Small intestine (tissue), 7 donors: ENCODE data around the gene TMEM43. TPM values are rescaled to one million over a fixed set of nuclear protein-coding genes. Genes with fewer than 3 reads are reported as not detected.

ENCODE experiments used
- DNase-seq, 2 donors: peaks; one replicate each; pipeline versions ENCODE4 v3.0.0 to v3.0.0-alpha.2; 2013
- FAIRE-seq: peaks from 2 replicates; lab custom pipeline; 2012; peaks lifted over from hg19 to GRCh38; lab: Jason Lieb, UNC
- H3K27ac ChIP-seq, 3 donors: one replicate each; pipeline ENCODE4 v1.5.1; 2013; ENCODE audit warnings: low read length in 2 of 3, mild to moderate bottlenecking in 2 of 3, control low read depth in 1 of 3, inconsistent platforms in 1 of 3, low read depth in 1 of 3, moderate library complexity in 1 of 3
- H3K27me3 ChIP-seq, 3 donors: one replicate each; pipeline ENCODE4 v1.6.1; 2013; ENCODE audit warnings: low read length in 3 of 3, inconsistent platforms in 1 of 3; ENCODE audit not compliant: control insufficient read depth in 3 of 3, insufficient read depth in 3 of 3
- H3K36me3 ChIP-seq, 3 donors: one replicate each; pipeline ENCODE4 v1.6.1; 2013; ENCODE audit warnings: low read length in 3 of 3, inconsistent platforms in 1 of 3, low read depth in 1 of 3, mild to moderate bottlenecking in 1 of 3, moderate library complexity in 1 of 3; ENCODE audit not compliant: control insufficient read depth in 3 of 3, insufficient read depth in 2 of 3
- H3K4me1 ChIP-seq, 3 donors: one replicate each; pipeline ENCODE4 v1.6.1; 2013; ENCODE audit warnings: low read length in 2 of 3, inconsistent platforms in 1 of 3, low read depth in 1 of 3, mild to moderate bottlenecking in 1 of 3, moderate library complexity in 1 of 3; ENCODE audit not compliant: control insufficient read depth in 3 of 3, insufficient read depth in 2 of 3
- H3K4me3 ChIP-seq, 3 donors: one replicate each; pipeline ENCODE4 v1.5.1; 2013; ENCODE audit warnings: low read length in 3 of 3, control low read depth in 1 of 3, inconsistent platforms in 1 of 3, low read depth in 1 of 3, mild to moderate bottlenecking in 1 of 3, moderate library complexity in 1 of 3
- H3K9me3 ChIP-seq, 2 donors: one replicate each; pipeline ENCODE4 v1.6.1; 2013; ENCODE audit warnings: low read depth in 1 of 2, low read length in 1 of 2; ENCODE audit not compliant: control insufficient read depth in 2 of 2, insufficient read depth in 1 of 2
- WGBS, 3 donors: extraction: QIAGEN DNeasy Blood & Tissue Kit; methylation state at CpG; one replicate each; pipeline ENCODE4 v1.1.7; 2013; 5-methylcytosine and 5-hydroxymethylcytosine counted together
- polyA plus RNA-seq, 4 donors: library from polyadenylated mRNA; stranded (reverse) in 3 of 4; unstranded in 1 of 4; fragments of 200-250 nt in 3 of 4; fragments of 120-200 nt in 1 of 4; gene quantifications; one replicate each; pipeline versions ENCODE4 v1.2.1 to v1.2.3, GENCODE V29; 2013
- donor health status: healthy with polysubstance abuse.
- donor health status: control.
- donor health status: control.
- donor health status: Bipolar disorder and iron deficiency.
- donor health status: healthy.

TMEM43 gene
- polyA plus RNA-seq, 4 donors: 11.9 to 37.5 (median 22.9) TPM

DNA sequence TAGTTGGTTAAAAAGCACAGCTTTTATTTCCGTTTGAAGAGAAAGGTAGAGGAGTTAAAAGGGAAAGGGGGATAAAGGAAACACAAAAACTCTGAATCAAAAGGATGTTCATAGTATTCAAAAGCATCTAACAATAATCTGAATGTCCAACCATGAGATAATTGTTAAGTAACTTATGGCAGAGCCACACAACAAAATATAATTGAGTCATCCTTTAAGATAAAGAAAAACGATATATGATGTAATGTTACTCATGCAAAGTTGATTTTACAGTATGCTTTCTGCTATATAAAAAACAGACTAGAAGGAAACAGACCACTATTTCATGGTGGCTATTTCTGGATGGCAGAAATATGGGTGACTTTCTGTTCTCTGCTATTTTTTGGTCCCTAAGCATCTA, 49.6 kb downstream of the TMEM43 start:
- no peaks in the 10 kb centered on the region for H3K27me3 ChIP-seq
- DNase-seq (no peak), FAIRE-seq (no peak)
- H3K9me3 ChIP-seq: no peaks in the 10 kb centered on the region
- H3K27ac ChIP-seq: no peak overlapping the region
- peaks cover 5 to 13% (median 8%) of the 10 kb centered on the region in 3 donors for H3K4me1 ChIP-seq
- H3K36me3 ChIP-seq: peaks cover 0 to 17% (median 12%) of the 10 kb centered on the region in 3 donors
- WGBS, 3 donors: 49 to 68% (median 59%) methylated on average over 2 of the region's 2 CpGs
- no peak overlapping the region for H3K4me3 ChIP-seq

DNA sequence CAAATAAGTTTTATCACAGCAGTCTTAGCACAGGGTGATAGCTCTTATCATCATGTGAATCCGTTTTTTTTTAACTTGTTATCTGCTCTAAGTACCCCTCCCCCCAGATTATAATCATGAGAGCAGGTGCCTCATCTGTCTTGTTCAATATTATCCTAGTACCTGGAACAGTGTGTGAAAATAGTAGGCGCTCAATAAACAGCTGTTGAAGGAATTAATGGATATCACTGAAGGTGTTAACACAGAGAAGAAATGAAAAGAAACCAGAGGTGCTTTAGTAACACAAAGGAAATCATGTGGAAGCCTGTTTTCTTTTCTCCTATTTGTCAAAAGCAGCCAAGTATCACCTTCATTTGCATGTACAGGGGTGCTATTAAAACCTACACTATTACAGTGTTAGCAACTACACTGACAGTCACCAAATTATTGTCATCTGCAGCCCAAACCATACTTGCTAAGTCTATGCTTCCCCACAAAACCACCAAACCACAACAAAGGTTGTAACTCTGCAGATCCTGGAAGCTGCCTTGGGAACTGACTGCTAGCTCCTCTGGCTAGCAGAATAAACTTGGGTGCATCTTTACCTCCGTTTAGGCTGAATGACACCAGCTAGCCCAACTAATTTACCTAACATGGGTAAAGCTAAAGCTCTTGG, 50.7 kb downstream of the TMEM43 start:
- peak in 1 of 2 donors; percentile 33 for DNase-seq
- no peak for FAIRE-seq
- Histone ChIP-seq H3K9me3 (no peaks in the 10 kb centered on the region), H3K4me3 (no peak overlapping the region), H3K4me1 (peaks cover 7 to 16% (median 10%) of the 10 kb centered on the region in 3 donors), H3K27ac (no peak overlapping the region), H3K36me3 (peaks cover 0 to 17% (median 6%) of the 10 kb centered on the region in 3 donors), H3K27me3 (no peaks in the 10 kb centered on the region)
- 46 to 55% (median 54%) methylated on average over 3 of the region's 3 CpGs for WGBS, 3 donors

DNA sequence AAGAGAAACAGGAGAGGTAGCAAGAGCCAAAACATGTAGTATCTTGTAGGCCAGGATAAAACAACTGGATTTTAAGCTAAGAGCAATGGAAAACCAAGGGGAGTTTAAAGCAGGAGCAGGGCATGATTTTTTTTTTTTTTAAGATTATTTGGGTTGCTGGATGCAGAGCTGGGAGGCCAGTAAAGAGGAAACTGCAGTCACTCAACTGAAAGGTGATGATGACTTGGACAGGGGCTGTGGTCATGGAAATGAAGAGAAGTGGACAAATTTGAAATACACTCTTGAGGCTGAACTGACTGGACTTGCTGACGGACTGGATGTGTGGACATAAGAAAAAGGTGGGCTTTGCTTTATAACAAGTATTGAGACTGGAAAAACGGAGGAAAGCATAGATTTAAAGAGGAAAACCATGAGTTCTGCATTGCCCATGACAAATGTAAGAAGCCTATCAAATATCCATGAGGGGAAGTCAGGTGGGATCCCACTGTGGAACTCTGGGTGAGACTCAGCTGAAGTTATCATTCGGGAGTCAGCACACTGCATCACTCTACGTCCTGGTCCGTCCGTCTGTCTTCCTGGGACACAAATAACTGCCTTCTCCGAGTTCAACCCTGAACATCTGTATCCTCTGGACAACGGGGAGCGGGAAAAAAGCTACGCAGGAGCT, 52.9 kb downstream of the TMEM43 start:
- Histone ChIP-seq H3K27me3 (no peaks in the 10 kb centered on the region), H3K27ac (peak overlapping the region; percentile 93 to 97 (median 95)), H3K36me3 (peaks cover 0 to 6% (median 4%) of the 10 kb centered on the region in 3 donors), H3K4me1 (peaks cover 8 to 16% (median 10%) of the 10 kb centered on the region in 3 donors), H3K4me3 (peak overlapping the region; percentile 75 to 91 (median 79)), H3K9me3 (no peaks in the 10 kb centered on the region)
- 2 to 5% (median 4%) methylated on average over 10 of the region's 10 CpGs for WGBS, 3 donors
- FAIRE-seq: no peak
- no peak for DNase-seq

DNA sequence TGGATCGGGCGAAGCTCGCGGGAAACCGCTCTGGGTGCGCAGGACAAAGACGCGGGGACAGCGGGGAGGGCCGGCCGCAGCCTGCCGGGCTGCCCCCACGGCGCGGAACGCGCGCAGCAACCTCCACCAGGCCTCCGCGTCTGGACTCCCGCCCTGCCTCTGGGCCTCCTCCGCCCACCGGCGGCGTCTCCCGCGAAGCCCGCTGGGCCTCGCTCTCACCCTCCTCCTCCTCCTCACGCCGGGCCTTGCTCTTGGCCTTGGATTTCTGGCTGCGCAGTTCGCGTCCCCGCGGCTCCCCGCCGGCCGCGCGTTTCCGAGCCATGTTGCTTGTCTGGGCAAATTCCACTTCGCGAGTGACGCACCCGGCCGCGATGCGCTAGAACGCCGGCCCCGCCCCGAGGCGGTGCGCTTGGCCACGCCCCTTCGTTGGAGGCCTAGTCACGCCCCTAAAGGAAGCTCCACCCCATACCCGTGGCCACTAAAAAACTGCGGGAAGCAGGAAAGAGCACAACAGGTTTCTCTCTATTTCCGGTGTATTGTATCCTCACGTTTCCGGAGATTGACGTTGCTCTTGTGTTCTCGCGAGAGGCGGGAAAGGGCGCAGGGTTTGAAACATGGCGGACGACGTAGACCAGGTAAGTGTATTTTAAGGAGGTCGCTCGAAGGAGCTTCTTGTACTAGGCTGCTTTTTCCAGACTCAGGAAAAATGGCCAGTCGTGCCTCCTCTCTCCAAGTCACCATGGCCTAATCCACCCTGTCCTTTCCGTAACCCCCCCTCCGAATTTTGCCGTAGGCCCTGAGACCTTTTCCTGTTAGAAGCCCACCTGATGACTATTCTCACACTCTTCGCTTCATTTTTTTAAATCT, 53.6 kb downstream of the TMEM43 start, which contains the start of the genes LSM3 and XPC:
Gene LSM3, plus strand, starts transcription at position 571 of the 867 bp plus-strand sequence. Its CDS starts 44 bp downstream, at position 615.
Gene XPC, minus strand, starts transcription at position 355 of the 867 bp plus-strand sequence. Its CDS starts 33 bp downstream, at position 322.
- no peaks in the 10 kb centered on the region for H3K9me3 ChIP-seq
- peaks cover 0 to 4% (median 2%) of the 10 kb centered on the region in 3 donors for H3K36me3 ChIP-seq
- H3K4me1 ChIP-seq: peaks cover 8 to 16% (median 10%) of the 10 kb centered on the region in 3 donors
- DNase-seq (peak; percentile 99), FAIRE-seq (peak; percentile 41)
- H3K27ac ChIP-seq: peak within 1 kb of the TSS; percentile 93 to 97 (median 95)
- 0 to 1% (median 0%) methylated on average over 73 to 78 of the region's 78 CpGs for WGBS, 3 donors
- no peaks in the 10 kb centered on the region for H3K27me3 ChIP-seq
- peak within 1 kb of the TSS; percentile 75 to 91 (median 79) for H3K4me3 ChIP-seq

DNA sequence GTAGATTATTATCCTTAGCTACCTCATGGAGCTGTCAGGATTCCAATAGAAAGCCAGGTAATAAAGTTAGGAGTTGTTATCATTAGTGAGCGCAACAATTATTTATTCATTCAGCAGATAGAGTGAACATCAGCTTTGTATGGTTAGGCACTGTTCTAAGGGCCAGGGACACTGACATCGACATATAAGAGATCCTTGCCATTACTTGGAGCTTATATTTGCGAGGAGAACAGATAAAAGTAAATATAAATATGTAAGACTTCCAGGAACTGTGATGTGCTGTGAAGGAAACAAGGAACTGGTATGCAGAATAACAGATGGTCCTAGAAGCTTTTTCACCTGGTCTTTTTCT, 54.2 kb downstream of the TMEM43 start:
- Histone ChIP-seq H3K4me3 (peak overlapping the region; percentile 46 to 79 (median 72)), H3K4me1 (peaks cover 8 to 16% (median 10%) of the 10 kb centered on the region in 3 donors), H3K36me3 (peaks cover 3 to 6% (median 4%) of the 10 kb centered on the region in 3 donors), H3K27ac (peak overlapping the region; percentile 27 to 91 (median 85)), H3K9me3 (no peaks in the 10 kb centered on the region), H3K27me3 (no peaks in the 10 kb centered on the region)
- no peak for FAIRE-seq
- WGBS, 3 donors: 0 to 3% (median 2%) methylated on average over 3 of the region's 3 CpGs
- no peak for DNase-seq

DNA sequence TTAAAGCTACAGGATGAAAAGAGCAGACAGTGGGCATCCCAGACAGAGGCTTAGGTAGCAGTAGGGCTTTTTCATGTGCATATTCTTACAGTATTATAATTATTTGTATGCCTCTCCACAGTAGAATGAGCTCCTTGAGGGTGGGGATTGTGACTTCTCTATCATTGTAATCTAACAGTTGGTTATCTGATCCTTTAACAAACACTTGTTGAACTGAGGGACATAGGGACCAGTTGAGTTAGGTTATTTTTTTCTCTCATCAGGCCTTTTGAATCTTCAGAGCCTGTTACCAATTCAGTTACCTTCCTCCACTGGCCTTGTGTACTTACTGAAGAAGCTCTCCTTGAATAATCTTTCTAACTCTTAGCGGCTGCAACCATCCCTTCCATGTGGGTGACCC, 54.9 kb downstream of the TMEM43 start:
- Histone ChIP-seq H3K27ac (no peak overlapping the region), H3K36me3 (peaks cover 5 to 7% (median 7%) of the 10 kb centered on the region in 3 donors), H3K4me1 (peaks cover 8 to 14% (median 10%) of the 10 kb centered on the region in 3 donors), H3K9me3 (no peaks in the 10 kb centered on the region), H3K4me3 (peak overlapping the region in 1 of 3 donors; percentile 79), H3K27me3 (no peaks in the 10 kb centered on the region)
- no peak for DNase-seq
- FAIRE-seq: no peak
- 88 to 97% (median 96%) methylated on average over 1 of the region's 1 CpG for WGBS, 3 donors

DNA sequence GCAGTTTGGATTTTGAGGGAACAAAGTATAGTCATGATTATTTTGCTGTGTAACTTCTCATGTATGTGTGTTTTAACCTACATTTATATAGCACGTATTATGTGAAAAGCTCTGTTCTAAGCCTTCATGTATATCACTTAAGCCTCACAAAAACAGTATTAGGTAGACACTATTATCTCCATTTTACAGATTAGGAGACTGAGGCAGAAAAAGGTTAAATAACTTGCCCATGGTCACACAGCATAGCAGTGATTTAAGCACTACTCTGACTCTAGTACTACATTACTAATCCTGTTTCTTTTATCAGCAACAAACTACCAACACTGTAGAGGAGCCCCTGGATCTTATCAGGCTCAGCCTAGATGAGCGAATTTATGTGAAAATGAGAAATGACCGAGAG, 56.4 kb downstream of the TMEM43 start:
- H3K27ac ChIP-seq: no peak overlapping the region
- H3K27me3 ChIP-seq: no peaks in the 10 kb centered on the region
- WGBS, 3 donors: 97 to 100% (median 98%) methylated on average over 3 of the region's 3 CpGs
- DNase-seq (no peak), FAIRE-seq (no peak)
- H3K4me3 ChIP-seq: no peak overlapping the region
- no peaks in the 10 kb centered on the region for H3K9me3 ChIP-seq
- H3K4me1 ChIP-seq: peaks cover 7 to 10% (median 9%) of the 10 kb centered on the region in 3 donors
- peaks cover 5 to 14% (median 7%) of the 10 kb centered on the region in 3 donors for H3K36me3 ChIP-seq
